ENCODE measurements around the gene ZNF311.
A peak's percentile ranks its signal among the peaks of the same experiment; 100 is the strongest.
"Not testable (repeated sequence)": the region's sequence is repeated elsewhere in the genome, so short reads cannot be mapped to it uniquely, and the experiment has no call there.

The ZNF311 gene

DNA sequence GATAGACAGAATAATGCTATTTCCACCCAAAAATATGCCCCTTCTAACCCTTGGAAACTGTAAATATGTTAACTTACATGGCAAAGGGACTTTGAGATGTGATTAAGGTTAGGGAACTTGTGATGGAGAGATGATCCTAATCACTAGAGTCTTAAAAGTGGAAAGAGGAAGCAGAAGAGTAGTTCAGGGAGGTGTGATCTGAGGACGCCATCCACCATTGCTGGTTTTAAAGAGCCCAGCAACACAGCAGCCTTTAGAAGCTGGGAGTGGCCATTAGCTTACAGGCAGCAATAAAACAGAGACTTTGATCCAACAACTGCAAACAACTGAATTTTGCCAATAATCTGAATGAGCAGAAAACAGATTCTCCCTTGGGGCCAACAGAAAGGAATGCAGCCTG is 30.6 kb downstream of the ZNF311 start:
- Histone ChIP-seq H3K4me1 (ENCODE audit: control insufficient read depth, insufficient read depth, low read length, unreplicated experiment) (peaks cover 16% of the 10 kb centered on the region), H3K4me3 (ENCODE audit: low read depth, low read length) (no peak overlapping the region), H3K27me3 (ENCODE audit: insufficient read depth, low read length) (0 out of 2 replicates have a peak, but pooled peaks cover 6% of the 10 kb centered on the region), H2AFZ (ENCODE audit: low read length, unreplicated experiment) (no peak overlapping the region), H3K27ac (ENCODE audit: low read depth, low read length) (no peak overlapping the region), H3K79me2 (ENCODE audit: control insufficient read depth, insufficient read depth, low read length, unreplicated experiment) (no peaks in the 10 kb centered on the region), H3K36me3 (ENCODE audit: insufficient read depth, low read length) (no peaks in the 10 kb centered on the region)

DNA sequence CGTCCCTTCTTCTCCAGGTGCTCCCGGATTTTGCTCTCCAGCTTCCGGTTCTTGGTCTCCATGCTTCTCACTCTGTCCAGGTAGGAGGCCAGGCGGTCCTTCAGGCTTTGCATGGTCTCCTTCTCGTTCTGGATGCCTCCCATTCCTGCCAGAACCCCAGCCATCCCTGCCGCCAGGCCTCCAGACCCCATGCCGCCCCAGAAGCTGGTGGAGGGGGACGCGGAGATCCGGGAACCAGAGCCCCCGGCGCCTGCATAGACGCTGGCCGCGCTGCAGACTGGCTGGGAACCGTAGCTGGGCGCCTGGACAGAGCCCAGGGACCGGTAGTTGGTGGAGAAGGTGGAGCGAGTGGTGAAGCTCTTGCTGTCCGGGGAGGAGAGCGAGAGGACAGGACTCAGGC is 35.1 kb downstream of the ZNF311 start:
- not testable (repeated sequence) for H3K4me1 ChIP-seq (ENCODE audit: control insufficient read depth, insufficient read depth, low read length, unreplicated experiment); H2AFZ ChIP-seq (ENCODE audit: low read length, unreplicated experiment); H3K27ac ChIP-seq (ENCODE audit: low read depth, low read length); H3K36me3 ChIP-seq (ENCODE audit: insufficient read depth, low read length); H3K79me2 ChIP-seq (ENCODE audit: control insufficient read depth, insufficient read depth, low read length, unreplicated experiment); H3K4me3 ChIP-seq (ENCODE audit: low read depth, low read length)
- peaks cover 14% of the 10 kb centered on the region; the same call in 1 of the 2 replicates for H3K27me3 ChIP-seq (ENCODE audit: insufficient read depth, low read length)

DNA sequence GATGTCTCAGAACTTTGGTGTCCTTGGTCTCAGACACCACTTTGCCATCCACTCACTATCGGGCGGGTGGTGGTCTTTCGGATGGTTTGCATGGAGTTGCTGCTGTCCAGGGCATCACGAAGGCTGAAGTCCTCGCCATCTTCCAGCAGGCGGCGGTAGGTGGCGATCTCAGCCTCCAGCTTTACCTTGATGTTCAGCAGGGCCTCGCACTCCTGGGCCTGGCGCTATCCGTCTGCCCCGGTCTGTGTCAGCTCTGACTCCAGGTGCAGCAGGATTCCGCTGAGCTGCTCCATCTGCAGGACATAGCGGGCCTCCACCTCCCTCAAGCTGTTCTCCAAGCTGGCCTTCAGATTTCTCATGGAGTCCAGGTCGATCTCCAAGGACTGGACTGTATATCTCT is 36.0 kb downstream of the ZNF311 start:
- Histone ChIP-seq H3K79me2 (ENCODE audit: control insufficient read depth, insufficient read depth, low read length, unreplicated experiment) (no peaks in the 10 kb centered on the region), H3K4me3 (ENCODE audit: low read depth, low read length) (no peak overlapping the region), H3K27ac (ENCODE audit: low read depth, low read length) (no peak overlapping the region), H3K4me1 (ENCODE audit: control insufficient read depth, insufficient read depth, low read length, unreplicated experiment) (no peaks in the 10 kb centered on the region), H3K36me3 (ENCODE audit: insufficient read depth, low read length) (no peaks in the 10 kb centered on the region), H3K27me3 (ENCODE audit: insufficient read depth, low read length) (peaks cover 14% of the 10 kb centered on the region; the same call in 1 of the 2 replicates), H2AFZ (ENCODE audit: low read length, unreplicated experiment) (no peak overlapping the region)

DNA sequence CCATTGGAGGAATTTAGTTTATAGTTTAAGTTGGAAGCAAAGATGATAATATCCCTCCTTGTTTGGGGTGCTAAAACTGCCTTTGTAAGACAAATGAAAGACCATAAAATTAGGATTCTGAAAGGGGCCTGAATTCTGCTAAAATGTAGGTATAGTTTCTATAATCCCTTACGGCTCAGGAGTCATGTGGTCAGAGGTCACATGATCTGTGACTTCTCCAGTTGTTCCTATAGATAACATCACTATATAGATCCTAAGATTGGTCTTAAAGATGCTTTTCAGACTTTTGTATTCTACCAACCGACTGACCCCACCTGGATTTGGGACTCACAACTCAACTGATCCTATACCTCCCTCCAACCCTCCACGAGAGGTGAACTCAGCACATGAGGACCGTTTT is 36.6 kb downstream of the ZNF311 start:
- Histone ChIP-seq H3K36me3 (ENCODE audit: insufficient read depth, low read length) (no peaks in the 10 kb centered on the region), H2AFZ (ENCODE audit: low read length, unreplicated experiment) (no peak overlapping the region), H3K4me1 (ENCODE audit: control insufficient read depth, insufficient read depth, low read length, unreplicated experiment) (no peaks in the 10 kb centered on the region), H3K79me2 (ENCODE audit: control insufficient read depth, insufficient read depth, low read length, unreplicated experiment) (no peaks in the 10 kb centered on the region), H3K27ac (ENCODE audit: low read depth, low read length) (no peak overlapping the region), H3K27me3 (ENCODE audit: insufficient read depth, low read length) (peaks cover 14% of the 10 kb centered on the region; the same call in 1 of the 2 replicates), H3K4me3 (ENCODE audit: low read depth, low read length) (no peak overlapping the region)

DNA sequence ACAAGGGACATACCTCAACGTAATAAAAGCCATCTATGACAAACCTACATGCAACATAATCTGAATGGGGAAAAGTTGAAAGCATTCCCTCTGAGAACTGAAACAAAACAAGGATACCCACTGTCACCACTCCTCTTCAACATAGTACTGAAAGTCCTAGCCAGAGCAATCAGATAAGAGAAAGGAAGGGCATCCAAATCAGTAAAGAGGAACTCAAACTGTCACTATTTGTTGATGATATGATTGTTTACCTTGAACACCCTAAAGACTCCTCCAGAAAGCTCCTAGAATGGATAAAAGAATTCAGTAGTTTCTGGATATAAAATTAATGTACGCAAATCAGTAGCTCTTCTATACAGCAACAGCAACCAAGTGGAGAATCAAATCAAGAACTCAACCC is 39.4 kb downstream of the ZNF311 start:
- no peaks in the 10 kb centered on the region for H3K79me2 ChIP-seq (ENCODE audit: control insufficient read depth, insufficient read depth, low read length, unreplicated experiment)
- no peak overlapping the region for H2AFZ ChIP-seq (ENCODE audit: low read length, unreplicated experiment)
- H3K36me3 ChIP-seq (ENCODE audit: insufficient read depth, low read length), result no peaks in the 10 kb centered on the region
- no peak overlapping the region for H3K4me3 ChIP-seq (ENCODE audit: low read depth, low read length)
- H3K27me3 ChIP-seq (ENCODE audit: insufficient read depth, low read length), result peaks cover 9% of the 10 kb centered on the region; the same call in 1 of the 2 replicates
- no peak overlapping the region for H3K27ac ChIP-seq (ENCODE audit: low read depth, low read length)
- no peaks in the 10 kb centered on the region for H3K4me1 ChIP-seq (ENCODE audit: control insufficient read depth, insufficient read depth, low read length, unreplicated experiment)

DNA sequence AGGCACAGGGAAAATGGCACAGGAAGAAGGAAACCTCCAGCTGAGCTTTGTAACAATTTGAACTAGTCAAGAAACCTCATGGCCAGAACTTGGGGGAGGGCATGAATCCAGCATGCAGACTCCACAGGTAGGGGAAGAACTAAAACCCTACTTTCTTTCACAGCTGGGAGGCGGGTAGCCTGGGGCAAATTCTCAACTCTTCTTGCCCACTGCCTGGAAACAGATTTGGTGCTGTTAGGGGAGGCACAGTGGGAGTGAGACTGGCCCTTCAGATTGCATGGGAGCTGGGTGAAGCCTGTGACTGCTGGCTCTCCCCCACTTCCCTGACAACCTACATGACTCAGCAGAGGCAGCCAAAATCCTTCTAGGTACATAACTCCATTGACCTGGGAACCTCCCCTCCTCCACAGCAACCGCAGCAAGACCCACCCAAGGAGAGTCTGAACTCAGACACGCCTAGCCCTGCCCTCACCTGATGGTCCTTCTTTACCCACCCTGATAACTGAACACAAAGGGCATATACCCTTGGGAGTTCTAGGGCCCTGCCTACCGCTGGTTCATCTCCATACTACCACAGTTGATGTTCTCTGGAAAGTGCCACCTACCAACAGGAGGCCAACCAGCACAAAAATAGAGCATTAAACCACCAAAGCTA is 44.1 kb downstream of the ZNF311 start:
- Histone ChIP-seq H3K27me3 (ENCODE audit: insufficient read depth, low read length) (peaks cover 11% of the 10 kb centered on the region), H3K27ac (ENCODE audit: low read depth, low read length) (no peak overlapping the region), H2AFZ (ENCODE audit: low read length, unreplicated experiment) (no peak overlapping the region), H3K4me3 (ENCODE audit: low read depth, low read length) (no peak overlapping the region), H3K79me2 (ENCODE audit: control insufficient read depth, insufficient read depth, low read length, unreplicated experiment) (no peaks in the 10 kb centered on the region), H3K36me3 (ENCODE audit: insufficient read depth, low read length) (no peaks in the 10 kb centered on the region), H3K4me1 (ENCODE audit: control insufficient read depth, insufficient read depth, low read length, unreplicated experiment) (no peaks in the 10 kb centered on the region)

GRCh38 chr6:28958561-28959243 is 46.4 kb downstream of the ZNF311 start:
- not testable (repeated sequence) for H3K4me3 ChIP-seq (ENCODE audit: low read depth, low read length); H3K27ac ChIP-seq (ENCODE audit: low read depth, low read length); H3K79me2 ChIP-seq (ENCODE audit: control insufficient read depth, insufficient read depth, low read length, unreplicated experiment); H3K4me1 ChIP-seq (ENCODE audit: control insufficient read depth, insufficient read depth, low read length, unreplicated experiment); H3K36me3 ChIP-seq (ENCODE audit: insufficient read depth, low read length); H3K27me3 ChIP-seq (ENCODE audit: insufficient read depth, low read length); H2AFZ ChIP-seq (ENCODE audit: low read length, unreplicated experiment)

DNA sequence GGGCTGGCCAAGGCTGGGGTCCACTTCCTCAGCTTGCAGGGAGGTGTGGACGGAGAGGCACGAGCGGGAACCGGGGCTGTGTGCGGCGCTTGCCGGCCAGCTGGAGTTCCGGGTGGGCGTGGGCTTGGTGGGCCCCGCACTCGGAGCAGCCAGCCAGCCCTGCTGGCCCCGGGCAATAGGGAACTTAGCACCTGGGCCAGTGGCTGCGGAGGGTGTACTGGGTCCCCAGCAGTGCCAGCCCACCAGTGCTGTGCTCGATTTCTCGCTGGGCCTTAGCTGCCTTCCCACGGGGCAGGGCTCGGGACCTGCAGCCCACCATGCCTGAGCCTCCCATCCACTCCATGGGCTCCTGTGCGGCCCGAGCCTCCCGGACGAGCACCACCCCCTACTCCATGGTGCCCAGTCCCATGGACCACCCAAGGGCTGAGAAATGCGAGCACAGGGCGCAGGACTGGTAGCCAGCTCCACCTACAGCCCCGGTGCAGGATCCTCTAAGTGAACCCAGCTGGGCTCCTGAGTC is 47.3 kb downstream of the ZNF311 start:
- not testable (repeated sequence) for H3K27me3 ChIP-seq (ENCODE audit: insufficient read depth, low read length); H3K36me3 ChIP-seq (ENCODE audit: insufficient read depth, low read length); H3K4me1 ChIP-seq (ENCODE audit: control insufficient read depth, insufficient read depth, low read length, unreplicated experiment); H2AFZ ChIP-seq (ENCODE audit: low read length, unreplicated experiment); H3K4me3 ChIP-seq (ENCODE audit: low read depth, low read length); H3K27ac ChIP-seq (ENCODE audit: low read depth, low read length); H3K79me2 ChIP-seq (ENCODE audit: control insufficient read depth, insufficient read depth, low read length, unreplicated experiment)

DNA sequence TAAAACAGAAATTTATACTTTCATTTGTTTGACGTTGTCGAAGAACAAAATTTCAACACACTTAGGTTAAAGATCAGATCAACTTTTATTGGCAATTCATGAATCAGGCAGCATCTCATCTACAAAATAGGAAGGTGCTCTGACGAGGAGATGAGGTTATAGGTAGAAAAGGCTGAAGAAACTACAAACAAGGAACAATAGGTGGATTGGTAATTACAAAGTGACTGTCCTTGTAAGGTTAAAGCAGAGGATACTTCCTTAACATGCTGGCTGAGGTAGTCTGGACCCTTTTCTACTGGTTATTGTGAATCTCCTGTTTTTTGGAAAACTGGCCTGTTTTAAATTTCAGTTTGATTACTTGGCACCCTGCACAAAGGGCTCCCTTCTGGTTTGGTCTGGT is 48.8 kb downstream of the ZNF311 start:
- Histone ChIP-seq H3K79me2 (ENCODE audit: control insufficient read depth, insufficient read depth, low read length, unreplicated experiment) (no peaks in the 10 kb centered on the region), H3K27me3 (ENCODE audit: insufficient read depth, low read length) (peaks cover 6% of the 10 kb centered on the region), H3K4me1 (ENCODE audit: control insufficient read depth, insufficient read depth, low read length, unreplicated experiment) (no peaks in the 10 kb centered on the region), H2AFZ (ENCODE audit: low read length, unreplicated experiment) (no peak overlapping the region), H3K4me3 (ENCODE audit: low read depth, low read length) (no peak overlapping the region), H3K27ac (ENCODE audit: low read depth, low read length) (no peak overlapping the region), H3K36me3 (ENCODE audit: insufficient read depth, low read length) (no peaks in the 10 kb centered on the region)

DNA sequence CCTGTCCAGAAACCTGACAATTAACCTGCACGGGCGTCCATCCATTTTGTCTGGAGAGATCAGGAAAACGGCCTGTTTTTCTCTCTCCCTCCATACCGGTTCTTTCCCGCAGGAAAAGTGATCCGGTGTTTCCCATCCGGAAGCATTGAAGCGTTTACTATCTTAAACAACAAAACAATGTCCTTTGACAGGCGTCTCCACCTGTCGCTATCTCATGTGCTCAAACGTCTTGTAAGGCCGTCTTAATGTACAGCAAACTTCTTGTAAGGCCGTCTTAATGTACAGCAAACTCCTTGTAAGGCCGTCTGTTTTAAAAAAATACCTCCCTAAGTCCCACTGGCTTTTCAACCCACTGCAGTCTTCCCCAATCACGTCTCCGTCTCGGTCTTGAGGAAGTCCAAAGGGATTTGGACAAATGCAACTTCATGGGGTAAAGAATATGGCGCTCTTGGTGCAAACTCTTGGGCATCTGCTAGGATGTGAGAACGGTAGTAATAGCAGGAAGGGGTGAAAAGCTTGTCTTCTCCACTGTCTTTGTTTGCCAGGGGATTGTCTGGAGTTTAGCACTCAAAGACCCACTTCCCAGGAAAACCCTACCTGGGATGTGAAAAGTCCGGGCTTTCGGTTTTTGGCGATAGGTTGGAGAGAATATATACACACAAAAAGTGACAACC is 51.4 kb downstream of the ZNF311 start:
- Histone ChIP-seq H3K4me1 (ENCODE audit: control insufficient read depth, insufficient read depth, low read length, unreplicated experiment) (no peaks in the 10 kb centered on the region), H3K4me3 (ENCODE audit: low read depth, low read length) (peak overlapping the region; percentile 81), H3K27ac (ENCODE audit: low read depth, low read length) (no peak overlapping the region), H2AFZ (ENCODE audit: low read length, unreplicated experiment) (peak overlapping the region; percentile 94), H3K27me3 (ENCODE audit: insufficient read depth, low read length) (peaks cover 6% of the 10 kb centered on the region), H3K79me2 (ENCODE audit: control insufficient read depth, insufficient read depth, low read length, unreplicated experiment) (no peaks in the 10 kb centered on the region), H3K36me3 (ENCODE audit: insufficient read depth, low read length) (no peaks in the 10 kb centered on the region)
